SKM-1 treated with dmso at 0.1 percent for 144 hours (cell line): ENCODE results near the gene QPCTL.
"Not testable (repeated sequence)": the region's sequence is repeated elsewhere in the genome, so short reads cannot be mapped to it uniquely, and the experiment has no call there.

Experiments
- DNase-seq: peaks from one replicate; lab custom pipeline; 2025; ENCODE audit not compliant: unreplicated experiment; lab: John Stamatoyannopoulos, UW

The QPCTL gene

DNA sequence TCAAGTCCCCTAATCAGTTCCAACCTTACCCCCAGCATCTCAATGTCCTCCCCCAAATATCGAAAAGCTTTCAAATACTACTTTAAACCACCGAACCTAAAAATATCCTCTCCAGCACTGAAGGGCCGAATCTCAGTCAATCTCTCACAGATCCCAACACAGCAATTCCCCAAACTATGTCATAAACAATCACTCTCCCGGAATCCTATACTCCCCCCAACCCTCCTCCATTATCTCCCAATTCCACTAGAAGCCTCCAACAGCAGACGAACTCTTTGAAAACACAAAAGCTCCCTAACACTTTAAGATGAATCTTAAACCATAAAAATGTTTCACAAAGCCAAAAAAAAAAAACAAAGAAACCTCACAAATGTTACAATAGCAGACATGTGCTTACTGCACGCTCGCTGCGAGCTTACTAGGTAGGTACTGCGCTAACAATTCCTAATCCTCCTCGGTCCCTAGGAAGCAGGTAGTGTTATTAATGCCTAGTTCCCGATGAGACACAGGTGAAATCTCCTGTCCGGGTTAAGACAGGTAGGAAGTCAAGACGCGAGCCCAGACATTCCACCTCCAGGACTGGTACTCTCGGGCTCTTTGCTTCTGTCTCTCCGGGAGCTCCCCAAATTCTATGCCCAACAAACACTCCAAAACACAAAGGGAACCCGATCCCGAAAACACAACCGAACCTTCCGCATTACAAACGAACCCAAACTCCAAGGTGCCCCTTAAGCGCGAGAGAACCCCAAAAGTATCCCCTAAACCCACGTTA lies 24.1 kb downstream of the QPCTL start:
- DNase-seq = no peak

DNA sequence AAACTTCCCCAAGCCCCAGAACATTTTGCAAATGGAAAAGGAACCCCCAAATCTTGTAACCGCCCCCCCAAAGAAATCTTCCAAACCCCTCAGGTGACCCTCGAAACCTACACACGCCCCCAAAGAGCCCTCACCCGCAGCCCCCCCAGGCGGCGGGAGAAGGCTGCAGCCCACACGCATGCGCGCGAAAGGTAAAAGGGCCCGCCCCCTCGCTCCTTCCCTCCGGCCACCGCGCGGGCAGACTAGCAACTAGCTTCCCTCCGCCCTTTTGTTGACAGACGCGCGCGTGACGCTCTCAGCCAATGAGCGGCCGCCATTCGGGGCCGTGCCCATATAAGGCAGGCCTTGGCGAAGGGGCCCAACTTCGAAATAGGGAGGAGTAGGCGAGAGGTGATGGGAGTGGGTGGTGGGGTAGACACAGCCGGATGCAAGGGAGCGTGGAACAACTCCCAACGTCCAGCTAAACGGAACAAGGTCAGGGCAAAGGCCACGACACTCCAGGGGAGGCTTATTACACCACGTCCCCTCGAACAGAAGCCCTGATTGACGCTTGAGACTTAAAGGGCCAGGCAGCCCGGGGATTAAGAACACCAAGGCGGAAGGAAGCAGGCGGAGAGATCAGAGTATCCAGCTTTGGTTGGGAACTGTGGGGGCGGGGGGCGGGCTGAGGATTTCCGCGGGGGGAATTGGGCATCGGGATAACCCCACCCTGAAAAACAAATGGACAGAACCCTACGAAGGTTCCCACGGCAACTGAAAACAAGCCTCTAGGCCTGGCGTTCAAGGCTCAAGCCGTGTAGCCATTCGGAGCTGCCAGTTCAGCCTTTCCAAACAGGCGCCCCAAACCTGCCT lies 24.9 kb downstream of the QPCTL start:
- DNase-seq = peak; percentile 91

DNA sequence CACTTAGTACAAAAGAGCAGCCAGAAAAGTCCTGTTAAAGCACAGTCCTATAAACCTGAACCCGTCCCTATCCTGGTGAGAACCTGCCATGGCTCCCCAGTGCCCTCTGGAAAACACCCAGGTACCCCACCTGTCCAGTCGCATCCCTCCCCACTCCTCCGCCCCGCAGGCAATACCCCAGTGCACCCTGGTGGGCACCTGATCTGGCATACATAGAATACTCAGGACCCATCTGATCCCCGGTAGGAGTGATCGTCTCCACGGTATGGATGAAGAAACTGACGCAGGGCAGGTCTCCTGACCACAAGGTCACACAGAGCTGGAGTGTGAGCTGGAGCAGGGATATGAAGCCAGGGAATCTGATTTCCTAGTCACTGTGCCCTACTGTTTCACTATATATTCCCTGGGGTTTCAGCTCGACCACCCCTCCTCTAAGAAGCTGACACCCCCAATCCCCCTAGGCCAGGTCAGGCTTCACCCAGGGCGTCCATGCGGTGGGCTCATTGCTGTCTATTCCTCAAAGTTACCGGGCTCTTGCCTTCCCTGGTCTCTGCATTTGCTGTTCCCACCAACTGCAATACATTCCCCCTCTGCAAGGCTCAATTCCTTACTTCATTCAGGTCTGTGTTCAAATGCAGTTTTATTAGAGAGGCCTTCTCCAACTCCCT lies 25.7 kb downstream of the QPCTL start:
- DNase-seq = no peak

DNA sequence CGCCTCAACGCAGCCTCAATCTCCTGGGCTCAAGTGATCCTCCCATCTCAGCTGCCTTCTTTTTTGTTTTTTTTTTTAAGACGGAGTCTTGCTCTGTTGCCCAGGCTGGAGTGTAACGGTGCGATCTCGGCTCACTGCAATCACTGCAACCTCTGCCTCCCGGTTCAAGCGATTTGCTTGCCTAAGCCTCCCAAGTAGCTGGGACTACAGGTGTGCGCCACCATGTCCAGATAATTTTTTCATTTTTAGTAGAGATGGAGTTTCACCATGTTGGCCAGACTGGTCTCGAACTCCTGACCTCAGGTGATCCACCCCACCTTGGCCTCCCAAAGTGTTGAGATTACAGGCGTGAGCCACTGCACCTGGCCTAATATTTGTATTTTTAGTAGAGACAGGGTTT lies 27.6 kb downstream of the QPCTL start:
- DNase-seq = not testable (repeated sequence)

DNA sequence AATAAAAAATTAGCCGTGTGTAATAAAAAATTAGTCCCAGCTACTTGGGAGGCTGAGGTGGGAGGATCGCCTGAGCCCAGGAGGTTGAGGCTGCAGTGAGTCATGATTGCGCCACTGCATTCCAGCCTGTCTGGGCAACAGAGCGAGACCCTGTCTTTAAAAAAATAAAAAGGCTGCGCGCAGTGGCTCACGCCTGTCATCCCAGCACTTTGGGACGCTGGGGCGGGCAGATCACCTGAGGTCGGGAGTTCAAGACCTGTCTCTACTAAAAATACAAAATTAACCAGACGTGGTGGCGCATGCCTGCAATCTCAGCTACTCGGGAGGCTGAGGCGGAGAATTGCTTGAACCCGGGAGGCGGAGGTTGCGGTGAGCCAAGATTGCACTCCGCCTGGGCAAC lies 36.2 kb downstream of the QPCTL start:
- DNase-seq = not testable (repeated sequence)

DNA sequence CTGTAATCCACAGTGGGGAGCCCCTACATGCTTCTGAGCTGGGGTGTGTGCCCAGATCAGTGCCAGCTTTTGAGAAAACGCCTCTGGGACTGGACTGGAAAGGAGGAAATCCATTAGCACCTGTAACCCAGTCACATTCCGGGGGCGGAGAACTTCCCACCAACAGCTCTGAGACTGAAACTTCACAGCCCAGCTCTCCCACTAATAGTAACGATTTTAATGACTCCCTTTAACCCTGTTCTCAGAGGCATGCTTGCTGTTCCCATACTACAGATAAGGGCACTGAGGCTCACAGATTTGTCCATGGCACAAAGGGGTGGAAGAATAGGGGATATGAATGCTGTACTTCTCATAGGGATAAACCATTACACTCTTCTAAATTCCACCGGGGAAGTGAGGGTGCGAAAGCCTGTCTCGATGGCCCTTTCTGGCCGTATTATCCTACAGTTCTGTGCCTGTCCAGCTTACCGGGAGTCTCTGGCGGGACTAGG lies 37.4 kb downstream of the QPCTL start:
- no peak for DNase-seq

DNA sequence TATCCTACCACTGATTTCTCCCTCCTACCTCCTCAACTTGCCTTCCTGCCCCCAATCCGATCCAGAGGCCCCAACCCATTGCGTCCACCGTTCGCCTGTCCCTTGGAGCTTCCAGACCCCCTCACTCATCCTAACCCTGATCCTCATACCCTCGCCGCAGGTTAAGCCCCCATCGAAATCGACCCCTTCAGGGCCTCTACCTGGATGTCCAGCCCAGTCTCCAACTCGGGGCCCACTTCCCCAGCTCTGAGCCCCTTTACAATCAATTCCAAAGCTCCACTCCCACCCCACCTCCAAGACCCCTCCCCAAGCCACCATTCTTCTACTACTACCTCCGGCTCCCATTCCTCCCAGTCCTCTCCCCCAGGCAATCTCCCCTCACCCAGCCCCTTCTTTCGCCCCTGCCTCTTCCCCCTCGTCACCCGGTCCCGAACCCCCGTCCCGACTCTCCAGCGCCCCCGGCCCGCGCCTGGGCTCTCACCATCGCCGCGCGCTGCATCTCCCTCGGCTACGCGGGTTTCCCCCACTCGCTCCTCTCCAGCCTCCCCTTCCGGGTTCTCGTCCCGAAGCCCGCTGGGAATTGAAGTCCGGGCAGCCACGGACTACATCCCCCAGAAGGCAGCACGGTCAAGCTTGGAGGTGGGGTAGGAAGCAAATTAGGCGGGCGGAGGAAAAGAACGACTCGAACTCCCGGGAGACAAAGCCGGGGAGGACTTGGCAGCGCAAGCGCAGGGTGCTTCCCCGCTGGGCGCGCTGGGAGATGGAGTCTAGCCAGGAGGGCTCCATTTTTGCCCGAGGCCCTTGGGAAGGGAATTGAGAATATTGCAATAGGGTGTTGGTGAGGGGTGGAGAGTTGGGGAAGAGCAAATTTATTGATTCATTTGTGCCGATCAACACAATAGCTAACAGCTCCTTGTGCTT lies 38.2 kb downstream of the QPCTL start, which contains the start of gene FBXO46:
TSS of gene FBXO46 (minus strand) at position 529 of the 921 bp plus-strand sequence. CDS start 17,401 bp downstream, outside the sequence.
- DNase-seq = peak; percentile 86

DNA sequence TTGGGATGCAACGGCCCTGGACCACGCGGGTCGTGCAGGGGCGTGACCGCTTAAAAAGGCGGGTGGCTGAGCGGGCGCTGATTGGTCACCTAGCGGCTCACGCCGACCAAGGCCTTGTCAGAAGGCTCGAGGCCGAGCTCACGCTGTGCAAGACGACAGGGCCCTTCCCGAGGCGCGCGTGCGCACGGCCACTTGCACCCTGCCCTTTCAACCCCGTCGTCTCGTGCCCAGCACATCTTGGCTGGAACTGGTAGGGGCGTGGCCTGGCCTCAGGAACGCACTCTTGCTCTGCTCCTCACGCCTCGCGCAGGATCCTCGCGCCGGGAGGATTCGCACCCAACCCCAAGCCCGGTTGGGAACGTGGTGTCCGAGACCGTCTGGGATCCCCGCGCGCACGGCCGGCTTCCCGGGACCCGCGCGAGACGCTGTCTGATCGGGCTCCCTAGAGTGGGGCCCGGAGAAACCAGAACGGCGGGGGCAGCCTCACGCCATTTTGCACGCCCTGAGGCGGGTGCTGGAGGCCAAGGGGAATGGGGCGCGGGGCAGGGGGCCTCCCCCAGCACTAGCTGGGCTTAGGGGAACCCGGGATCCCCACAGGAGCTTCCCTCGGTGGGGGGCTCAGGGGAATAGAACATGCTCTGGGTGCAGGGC lies 40.8 kb downstream of the QPCTL start, which contains the start of gene MEIOSIN:
TSS of gene MEIOSIN (plus strand) at position 280 of the 651 bp plus-strand sequence. CDS start 1,938 bp downstream, outside the sequence.
- DNase-seq = no peak

DNA sequence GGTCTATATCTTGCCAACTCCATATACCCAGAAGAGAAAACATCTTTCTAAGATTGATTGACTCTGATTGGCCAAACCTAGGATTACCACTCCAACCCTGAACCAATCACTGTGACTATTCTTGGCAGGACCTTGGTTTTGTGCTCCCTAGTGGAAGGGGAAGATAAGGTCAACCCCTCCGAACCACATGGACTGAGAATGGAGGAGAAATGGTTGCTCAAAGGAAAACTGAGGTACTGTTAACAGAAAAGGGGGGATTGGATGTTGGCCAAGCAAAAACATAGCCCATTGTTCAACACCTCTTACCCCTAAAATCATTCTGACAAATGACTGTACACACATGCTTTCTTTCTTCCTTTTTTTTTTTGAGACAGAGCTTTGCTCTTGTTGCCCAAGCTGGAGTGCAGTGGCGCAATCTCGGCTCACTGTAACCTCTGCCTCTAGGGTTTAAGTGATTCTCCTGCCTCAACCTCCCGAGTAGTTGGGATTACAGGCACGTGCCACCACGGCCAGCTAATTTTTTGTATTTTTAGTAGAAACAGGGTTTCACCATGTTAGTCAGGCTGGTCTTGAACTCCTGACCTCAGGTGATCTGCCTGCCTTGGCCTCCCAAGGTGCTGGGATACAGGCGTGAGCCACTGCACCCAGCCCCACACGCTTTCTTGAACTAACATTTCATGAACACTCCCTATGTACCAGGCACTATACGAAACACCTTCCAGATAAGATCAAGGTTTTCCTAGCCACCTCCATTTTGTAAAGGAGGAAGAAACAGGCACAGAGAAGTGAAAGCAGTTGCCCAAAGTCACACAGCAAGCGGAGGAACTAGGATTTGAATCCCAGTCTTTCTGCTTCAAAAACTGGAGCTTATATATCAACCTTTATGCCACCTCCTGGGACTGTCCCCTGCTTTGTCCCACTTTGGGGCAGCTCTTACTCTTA lies 47.3 kb downstream of the QPCTL start:
- DNase-seq = peak; percentile 15

DNA sequence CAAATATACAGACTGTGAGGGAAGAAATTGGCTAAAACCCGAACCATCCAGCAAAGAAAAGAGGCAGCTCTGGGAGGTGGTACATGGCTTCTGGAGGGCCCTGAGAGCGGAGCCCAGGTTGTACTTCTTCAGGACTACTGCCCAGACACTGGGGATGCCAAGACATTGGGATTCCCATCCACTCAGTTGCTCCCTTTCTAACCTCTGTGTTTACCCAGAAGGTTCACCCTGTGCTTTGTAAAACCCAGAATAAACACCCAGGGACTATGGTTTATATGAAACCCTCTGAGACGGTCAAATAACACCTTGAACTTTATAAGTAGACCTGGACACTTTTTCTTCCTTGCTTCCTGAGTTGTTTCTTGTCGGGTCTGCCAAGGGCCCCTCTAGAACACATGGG lies 50.5 kb downstream of the QPCTL start:
- no peak for DNase-seq

DNA sequence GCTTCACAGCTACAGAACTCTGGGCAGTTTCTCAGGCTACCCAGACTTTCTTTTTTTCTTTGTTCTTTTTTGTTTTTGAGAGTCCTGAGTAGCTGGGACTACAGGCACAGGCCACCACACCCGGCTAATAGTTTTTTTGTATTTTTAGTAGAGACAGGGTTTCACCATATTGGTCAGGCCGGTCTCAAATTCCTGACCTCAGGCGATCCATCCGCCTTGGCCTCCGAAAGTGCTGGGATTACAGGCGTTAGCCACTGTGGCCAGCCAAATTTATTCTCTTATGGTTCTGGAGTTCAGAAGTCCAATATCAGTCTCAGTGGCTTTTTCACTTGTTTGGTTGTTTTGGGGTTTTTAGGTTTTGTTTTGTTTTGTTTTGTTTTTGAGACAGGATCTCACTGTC lies 53.1 kb downstream of the QPCTL start:
- no peak for DNase-seq

DNA sequence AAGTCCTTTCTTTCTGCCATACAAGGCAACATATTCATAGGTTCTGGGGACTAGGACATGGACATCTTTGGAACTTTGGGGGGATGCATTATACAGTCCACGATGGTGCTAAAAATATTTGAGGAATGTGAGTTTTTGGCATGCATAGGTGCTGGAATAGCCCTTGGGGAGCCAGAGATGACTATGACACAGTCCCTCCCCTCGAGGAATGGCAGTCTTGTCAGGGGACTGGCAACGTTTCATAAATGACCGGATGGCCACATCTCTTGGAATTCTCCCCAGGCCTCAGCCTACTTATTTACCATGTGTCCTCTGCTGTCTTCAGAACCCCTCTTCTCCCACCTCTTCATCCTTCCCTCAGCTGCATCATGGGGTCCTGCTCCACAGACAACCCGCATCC lies 54.4 kb downstream of the QPCTL start:
- DNase-seq = no peak

DNA sequence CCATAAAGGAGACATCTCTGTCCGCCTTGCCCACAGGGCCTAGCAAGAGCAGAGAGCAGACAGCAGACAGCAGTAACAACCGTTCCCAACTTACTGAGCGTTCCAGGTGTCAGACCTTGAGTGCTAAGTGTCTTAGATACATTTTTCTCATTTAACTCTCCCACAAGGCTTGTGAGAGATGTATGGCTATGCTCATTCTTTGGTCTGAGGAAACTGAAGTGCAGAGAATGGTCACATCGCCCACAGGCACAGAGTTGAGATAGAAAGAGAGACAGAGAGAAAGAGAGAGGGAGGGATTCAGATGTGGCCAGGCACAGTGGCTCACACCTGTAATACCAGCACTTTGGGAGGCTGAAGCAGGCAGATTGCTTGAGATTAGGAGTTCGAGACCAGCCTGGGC lies 55.0 kb downstream of the QPCTL start:
- DNase-seq = no peak

DNA sequence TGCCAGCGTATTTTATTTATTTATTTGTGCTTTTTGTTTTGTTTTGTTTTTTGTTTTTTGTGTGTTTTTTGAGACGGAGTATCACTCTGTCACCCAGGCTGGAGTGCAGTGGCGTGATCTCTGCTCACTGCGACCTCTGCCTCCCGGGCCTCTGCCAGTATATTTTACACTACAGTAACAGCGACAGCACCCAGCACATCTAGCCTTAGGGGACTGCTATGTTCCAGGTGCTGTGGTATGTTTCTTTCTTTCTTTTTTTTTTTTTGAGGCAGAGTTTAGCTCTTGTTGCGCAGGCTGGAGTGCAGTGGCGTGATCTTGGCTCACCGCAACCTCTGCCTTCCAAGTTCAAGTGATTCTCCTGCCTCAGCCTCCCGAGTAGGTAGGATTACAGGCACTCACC lies 59.0 kb downstream of the QPCTL start:
- not testable (repeated sequence) for DNase-seq

DNA sequence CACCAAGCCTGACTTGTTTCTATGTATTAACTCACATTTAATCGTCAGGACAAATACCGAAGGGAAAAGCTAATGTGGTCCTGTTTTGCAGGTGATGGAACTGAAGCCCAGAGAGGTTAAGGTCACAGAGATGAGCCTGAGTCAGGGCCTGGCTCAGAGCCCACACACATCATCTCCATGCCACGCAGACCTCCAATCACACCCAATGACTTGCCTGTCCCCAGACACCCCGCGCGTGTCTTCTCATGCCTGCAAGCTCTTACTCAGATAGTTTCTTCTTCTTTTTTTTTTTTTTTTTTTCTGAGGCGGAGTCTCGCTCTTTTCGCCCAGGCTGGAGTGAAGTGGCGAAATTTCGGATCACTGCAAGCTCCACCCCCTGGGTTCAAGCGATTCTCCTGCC lies 60.2 kb downstream of the QPCTL start:
- DNase-seq = no peak

DNA sequence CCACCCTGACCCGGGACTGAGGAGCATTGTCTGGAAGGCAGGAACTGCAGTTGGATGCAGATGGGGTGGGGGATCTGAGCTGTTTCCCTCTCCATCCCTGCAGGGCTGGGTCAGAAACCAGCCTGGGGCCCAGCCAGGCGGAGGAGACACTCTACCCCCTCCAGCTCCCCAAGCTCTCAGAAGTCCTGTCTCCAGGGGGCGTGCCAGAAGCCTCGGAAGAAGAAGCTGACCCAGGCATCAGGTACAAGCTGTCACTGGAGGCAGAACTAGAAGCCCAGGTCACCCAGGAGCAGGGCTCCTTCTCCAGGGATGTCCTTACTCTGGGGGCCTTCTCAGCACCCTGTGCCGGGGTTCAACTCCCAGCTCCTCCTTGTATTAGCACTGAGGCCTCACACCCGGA lies 61.1 kb downstream of the QPCTL start:
- DNase-seq = no peak
